K562 (cell line): Measurements from ENCODE around the gene EXTL1. TPM values are rescaled to one million over a fixed set of nuclear protein-coding genes. Genes with fewer than 3 reads are reported as not detected.

Experiments
- ATAC-seq: fragments of 200-7000 bp; cut with Tn5 transposase; 3 replicates; pipeline ENCODE4 v1.9.1; 2020; ENCODE audit warnings: moderate library complexity
- BruUV-seq: library from RNA; stranded (reverse); fragments of 400-500 nt; replicated peaks from 2 replicates; lab custom pipeline; 2021; lab: Mats Ljungman, UMichigan
- CTCF ChIA-PET: fragments of 300-600 bp; formaldehyde crosslinking; extraction: SDS; loops from one replicate; lab custom pipeline; 2021; ENCODE audit warnings: low intra/inter-chr PET ratio; lab: Yijun Ruan, JAX
- POLR2A ChIA-PET: fragments of 300-600, 350-650 bp; sonication (Branson Sonifier 250); formaldehyde crosslinking; extraction: SDS; loops from one replicate; lab custom pipeline; 2021; ENCODE audit warnings: antibody characterized with exemption, inconsistent platforms; lab: Yijun Ruan, JAX
- DNase-seq, 4 experiments: peaks; one replicate each; pipeline versions ENCODE4 v3.0.0 to v3.0.0-alpha.2; 2011 to 2018; ENCODE audit warnings: low spot score in 3 of 4, mixed read lengths in 3 of 4; ENCODE audit errors: extremely low read depth in 1 of 4
- FAIRE-seq: peaks from 2 replicates; lab custom pipeline; 2011; peaks lifted over from hg19 to GRCh38; lab: Jason Lieb, UNC
- H2AFZ ChIP-seq: 2 replicates; pipeline ENCODE4 v1.6.0; 2011; ENCODE audit warnings: low read depth, low read length, control low read depth, inconsistent platforms
- H3K27ac ChIP-seq: fragments of 200-600 bp; 3 replicates; pipeline ENCODE4 v1.8.0; 2011; ENCODE audit warnings: low read depth, mild to moderate bottlenecking, control low read depth, inconsistent platforms, low read length, moderate library complexity, mixed read lengths; ENCODE audit errors: extremely low read depth
- H3K27me3 ChIP-seq, 2 experiments: fragments of 300-600 bp in 1 of 2; 2 replicates in 1 of 2; 3 replicates in 1 of 2; pipeline versions ENCODE4 v1.6.0 to v1.8.0; 2011; ENCODE audit warnings: inconsistent platforms in 2 of 2, low read length in 2 of 2, mild to moderate bottlenecking in 1 of 2, mixed read lengths in 1 of 2, moderate library complexity in 1 of 2; ENCODE audit not compliant: control insufficient read depth in 2 of 2, insufficient read depth in 2 of 2
- H3K36me3 ChIP-seq: fragments of 300-600 bp; 3 replicates; pipeline ENCODE4 v1.8.0; 2011; ENCODE audit warnings: mild to moderate bottlenecking, low read length, inconsistent platforms; ENCODE audit not compliant: control insufficient read depth, insufficient read depth
- H3K4me1 ChIP-seq, 2 experiments: fragments of 200-600 bp in 1 of 2; replicated peaks in 1 of 2; 2 replicates in 1 of 2; 3 replicates in 1 of 2; pipeline versions ENCODE4 v1.5.1 to v1.8.0; 2011; ENCODE audit warnings: inconsistent platforms in 2 of 2, low read length in 2 of 2, mild to moderate bottlenecking in 1 of 2, mixed read lengths in 1 of 2, moderate library complexity in 1 of 2; ENCODE audit not compliant: control insufficient read depth in 2 of 2, insufficient read depth in 2 of 2
- H3K4me2 ChIP-seq: 2 replicates; pipeline ENCODE4 v1.6.1; 2011; ENCODE audit warnings: low read length, control low read depth, inconsistent platforms, mixed read lengths; ENCODE audit not compliant: insufficient read depth
- H3K4me3 ChIP-seq: fragments of 200-600 bp; sonication (generic), shearing (Covaris generic); 2 replicates; pipeline ENCODE4 v1.5.1; 2016; ENCODE audit warnings: control low read depth, inconsistent platforms
- H3K79me2 ChIP-seq: fragments of 200-600 bp; 3 replicates; pipeline ENCODE4 v1.8.0; 2011; ENCODE audit warnings: low read length, inconsistent platforms; ENCODE audit not compliant: control insufficient read depth, insufficient read depth
- H3K9ac ChIP-seq, 2 experiments: 2 replicates each; pipeline versions ENCODE4 v1.6.0 to v1.6.1; 2011; ENCODE audit warnings: low read depth in 2 of 2, low read length in 2 of 2, control low read depth in 1 of 2, inconsistent platforms in 1 of 2, mild to moderate bottlenecking in 1 of 2, mixed read lengths in 1 of 2; ENCODE audit not compliant: insufficient read depth in 1 of 2
- H3K9me1 ChIP-seq: one replicate; pipeline ENCODE4 v1.6.0; 2011; ENCODE audit warnings: inconsistent platforms, mild to moderate bottlenecking, low read length, moderate library complexity; ENCODE audit not compliant: control insufficient read depth, insufficient read depth
- H3K9me3 ChIP-seq: replicated peaks from 2 replicates; pipeline ENCODE4 v1.5.1; 2011; ENCODE audit warnings: low read depth, low read length, inconsistent platforms; ENCODE audit not compliant: control insufficient read depth, insufficient read depth
- H4K20me1 ChIP-seq: replicated peaks from 2 replicates; pipeline ENCODE4 v1.6.1; 2011; ENCODE audit warnings: low read length, inconsistent platforms, mixed read lengths; ENCODE audit not compliant: control insufficient read depth, insufficient read depth
- ADNP ChIP-seq: fragments of 200-800 bp; sonication (Bioruptor generic); IDR thresholded peaks from 2 replicates; pipeline ENCODE4 v1.6.1; 2016; ENCODE audit warnings: missing genetic modification characterization, missing compliant biosample characterization
- BCOR ChIP-seq: fragments of 450-650 bp; IDR thresholded peaks from 2 replicates; pipeline ENCODE4 v1.6.1; 2016
- CBX1 ChIP-seq: sonication (generic); IDR thresholded peaks from 2 replicates; pipeline ENCODE4 v1.6.1; 2016; ENCODE audit warnings: antibody characterized with exemption, low read depth, mild to moderate bottlenecking
- HDAC2 ChIP-seq: fragments of 450-650 bp; IDR thresholded peaks from 2 replicates; pipeline ENCODE4 v1.6.1; 2016; ENCODE audit warnings: mild to moderate bottlenecking
- KDM1A ChIP-seq, 2 experiments: fragments of 450-650 bp; IDR thresholded peaks; 2 replicates each; pipeline ENCODE4 v1.6.1; 2016; ENCODE audit warnings: mild to moderate bottlenecking in 2 of 2
- MIER1 ChIP-seq: fragments of 450-650 bp; IDR thresholded peaks from 2 replicates; pipeline ENCODE4 v1.6.1; 2016; ENCODE audit warnings: antibody characterized with exemption, mild to moderate bottlenecking, low read depth
- NFIX ChIP-seq: fragments of 250-450 bp; sonication (Bioruptor Pico); IDR thresholded peaks from 2 replicates; pipeline ENCODE4 v1.4.0; 2020; ENCODE audit warnings: low read depth, mild to moderate bottlenecking, moderate library complexity
- PHF20 ChIP-seq: fragments of 450-650 bp; IDR thresholded peaks from 2 replicates; pipeline ENCODE4 v1.6.1; 2018; ENCODE audit not compliant: partially characterized antibody
- RBM25 ChIP-seq: fragments of 200-400 bp; formaldehyde crosslinking; IDR thresholded peaks from 2 replicates; pipeline ENCODE4 v1.6.1; 2018; ENCODE audit warnings: low read length, low read depth, moderate library complexity; ENCODE audit not compliant: severe bottlenecking
- RCOR1 ChIP-seq, 2 experiments: IDR thresholded peaks; 2 replicates each; pipeline ENCODE4 v1.6.1; 2012; ENCODE audit warnings: low read depth in 2 of 2, low read length in 2 of 2, borderline replicate concordance in 1 of 2, improper control_type of control experiment in 1 of 2
- ZFPM2 ChIP-seq: fragments of 250-450 bp; sonication (Bioruptor Pico); IDR thresholded peaks from 2 replicates; pipeline ENCODE4 v1.5.1; 2022; ENCODE audit warnings: mild to moderate bottlenecking
- whole genome bisulfite sequencing: fragments of 100-300 bp; shearing (Covaris generic); methylation state at CpG from one replicate; pipeline ENCODE4 v1.1.6; 2016; ENCODE audit warnings: low coverage, mixed read lengths; ENCODE audit not compliant: insufficient coverage; ENCODE audit errors: missing lambda C conversion rate; 5-methylcytosine and 5-hydroxymethylcytosine counted together
- in situ Hi-C: fragments of 300-500 bp; cut with MboI; formaldehyde crosslinking; loops from 4 replicates; pipeline ENCODE4 v1.15.0; 2018; ENCODE audit warnings: inconsistent platforms, mixed read lengths
- intact Hi-C: fragments of 100-400 bp; cut with micrococcal nuclease; formaldehyde crosslinking; loops from 2 replicates; pipeline ENCODE4 v1.14.2; 2022
- polyA plus RNA-seq, 8 experiments: library from polyadenylated mRNA; depleted of rRNA in 4 of 8; stranded (reverse) in 5 of 8; unstranded in 3 of 8; fragments of >200 nt; fragmentation: Nextera tagmentation in 2 of 8; fragmentation: Illumina TruSeq in 1 of 8; extraction: Ambion mirVana in 2 of 8; extraction: Trizol in 1 of 8; gene quantifications; 2 replicates each; pipeline versions ENCODE4 v1.2.1 to v1.2.3, GENCODE V29; 2011 to 2014; ENCODE audit warnings: inconsistent platforms in 1 of 8, missing spikeins in 1 of 8
- total RNA-seq, 7 experiments: library from RNA; depleted of rRNA in 6 of 7; stranded (reverse); fragments of >200 nt in 6 of 7; fragmentation: Illumina TruSeq in 2 of 7; extraction: Trizol in 2 of 7; gene quantifications; 2 replicates each; pipeline versions ENCODE4 v1.2.1 to v1.2.3, GENCODE V29; 2011 to 2021; ENCODE audit warnings: low replicate concordance in 1 of 7

Gene EXTL1
- total and polyA plus RNA-seq, 9 of the 15 experiments (the other 6 are each of a cell fraction or from before 2014, with no cell fraction given), result 0.04 to 0.23 (median 0.08) TPM; not detected in 3

- ATAC-seq, result peak; percentile 10; the same call in 2 of the 3 replicates
- FAIRE-seq, result no peak
- peak overlapping the region in 1 of 2 experiments; percentile 21; a peak in 2 of 4 replicates for H3K9ac ChIP-seq
- POLR2A ChIA-PET, result interaction anchor here (0.6 kb wide), 1 partner anchor 7 kb away, joined by 6 read pairs; the partner anchor contains the start of gene EXTL1
- no peaks in the 10 kb centered on the region for H3K36me3 ChIP-seq
- H3K9me1 ChIP-seq, result no peaks in the 10 kb centered on the region
- no peak overlapping the region for H3K4me2 ChIP-seq
- H3K9me3 ChIP-seq, result no peaks in the 10 kb centered on the region
- H3K4me1 ChIP-seq, result peaks cover 19 to 35% of the 10 kb centered on the region in 2 experiments; a peak in 4 of 5 replicates
- in situ Hi-C loops (no loop called here), intact Hi-C loops (no loop called here)
- no peak overlapping the region for H3K27ac ChIP-seq
- H2AFZ ChIP-seq, result no peak overlapping the region
- TF ChIP-seq ZFPM2 (CRISPR knock-in tag), result no peak
- peak in 1 of 2 experiments; percentile 47; a peak in 1 of 4 replicates for TF ChIP-seq RCOR1 (IDR thresholded peaks at IDR 0.05; ENCODE audit: borderline replicate concordance in 1 of 2, low read depth in 2 of 2, low read length in 2 of 2)
- TF ChIP-seq PHF20, result peak; percentile 48
- peak; percentile 62 for TF ChIP-seq RBM25
- TF ChIP-seq CBX1, result 0 out of 2 replicates have a peak, but pooled peaks have one; percentile 56
- peak; percentile 70 to 87 for TF ChIP-seq KDM1A (IDR thresholded peaks at IDR 0.05)
- TF ChIP-seq NFIX (CRISPR knock-in tag), result no peak
- no peak for TF ChIP-seq MIER1
- peak; percentile 91 for TF ChIP-seq BCOR
- TF ChIP-seq HDAC2, result peak; percentile 46; the same call in 1 of the 2 replicates
- peak; percentile 51; the same call in 1 of the 2 replicates for TF ChIP-seq ADNP (tag)
- no peaks in the 10 kb centered on the region for H3K79me2 ChIP-seq
- DNase-seq, result no peak
- BruUV-seq, result no TSS peak
- no peaks in the 10 kb centered on the region for H3K27me3 ChIP-seq
- no peaks in the 10 kb centered on the region for H4K20me1 ChIP-seq
- 67% methylated on average over 6 of the region's 8 CpGs for WGBS
- CTCF ChIA-PET, result interaction anchor here (2.9 kb wide), 1 partner anchor 133 kb away, joined by 25 read pairs; no protein-coding TSS in a partner anchor
- H3K4me3 ChIP-seq, result no peak overlapping the region
Measured at GRCh38 chr1:26028490-26028980, 7.0 kb downstream of the EXTL1 start.
